ENCODE data around the gene TMC1.
"Not testable (repeated sequence)": the region's sequence is repeated elsewhere in the genome, so short reads cannot be mapped to it uniquely, and the experiment has no call there.

TMC1 gene

DNA sequence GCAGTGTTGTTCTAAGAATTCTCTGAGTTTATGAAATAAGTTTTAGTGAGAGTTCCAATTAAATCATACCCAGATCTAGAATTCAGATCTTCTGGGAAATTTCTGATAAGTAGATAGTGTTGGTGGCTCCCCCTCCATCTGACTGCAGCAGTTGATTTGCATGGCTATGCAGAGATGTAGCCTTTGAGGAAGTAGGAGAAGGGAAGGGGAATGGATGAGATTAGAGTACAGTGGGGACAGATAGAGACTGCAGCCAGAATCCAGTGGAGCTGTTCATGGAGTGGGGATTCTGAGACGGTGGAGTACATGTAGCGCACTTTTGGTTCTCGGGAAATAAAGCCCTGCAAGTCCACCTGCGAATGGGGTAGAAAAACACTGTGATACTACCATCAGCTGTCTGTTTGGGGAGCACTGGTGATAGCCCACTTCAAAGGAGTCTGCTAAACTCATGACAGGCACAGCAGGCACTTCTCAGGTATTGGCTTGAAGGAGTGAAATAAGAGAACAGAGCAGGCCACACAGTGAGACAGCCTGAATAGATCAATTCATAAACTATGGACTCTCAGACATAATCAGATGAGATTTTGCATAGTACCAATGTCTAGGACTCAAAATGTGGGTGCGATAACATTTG, 334.6 kb downstream of the TMC1 start:
- no peak for DNase-seq
- Mint-ChIP-seq H3K36me3 (ENCODE audit: low read depth) (no peaks in the 10 kb centered on the region), H3K27me3 (no peaks in the 10 kb centered on the region), H3K4me1 (ENCODE audit: low read depth) (no peaks in the 10 kb centered on the region), H3K4me3 (no peak overlapping the region), H3K27ac (no peak overlapping the region), H3K9me3 (no peaks in the 10 kb centered on the region)

DNA sequence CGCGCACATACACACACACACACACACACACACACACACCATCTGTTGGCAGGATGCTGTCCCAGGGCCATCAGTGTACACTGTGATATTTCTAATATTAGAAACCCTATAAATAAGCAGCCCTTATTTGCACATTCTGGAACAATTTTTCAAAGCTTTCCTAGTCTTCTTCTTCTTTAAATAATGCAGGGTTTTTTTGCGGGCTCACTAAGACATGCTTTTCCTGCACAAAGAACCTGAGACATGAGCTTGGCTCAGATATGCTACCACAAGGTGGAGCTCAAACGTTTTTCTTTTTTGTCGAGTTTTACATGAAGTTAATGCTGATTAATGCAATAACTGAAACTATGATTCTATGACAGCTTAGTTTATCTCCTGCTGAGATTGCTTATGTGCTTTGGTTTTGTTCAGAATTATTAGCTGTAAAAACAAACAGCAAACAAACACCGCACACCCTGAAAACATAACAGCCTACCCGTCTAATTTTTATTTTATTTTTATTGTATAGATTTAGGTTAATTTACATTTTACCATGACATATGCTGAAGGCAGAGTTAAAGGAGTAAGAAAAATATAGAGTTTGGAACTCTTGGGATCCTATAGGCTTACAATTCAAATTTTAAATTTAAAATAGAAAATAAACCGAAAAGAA, 335.7 kb downstream of the TMC1 start:
- Mint-ChIP-seq H3K4me3 (no peak overlapping the region), H3K27ac (no peak overlapping the region), H3K4me1 (ENCODE audit: low read depth) (no peaks in the 10 kb centered on the region), H3K9me3 (no peaks in the 10 kb centered on the region), H3K27me3 (no peaks in the 10 kb centered on the region), H3K36me3 (ENCODE audit: low read depth) (no peaks in the 10 kb centered on the region)
- DNase-seq = no peak

DNA sequence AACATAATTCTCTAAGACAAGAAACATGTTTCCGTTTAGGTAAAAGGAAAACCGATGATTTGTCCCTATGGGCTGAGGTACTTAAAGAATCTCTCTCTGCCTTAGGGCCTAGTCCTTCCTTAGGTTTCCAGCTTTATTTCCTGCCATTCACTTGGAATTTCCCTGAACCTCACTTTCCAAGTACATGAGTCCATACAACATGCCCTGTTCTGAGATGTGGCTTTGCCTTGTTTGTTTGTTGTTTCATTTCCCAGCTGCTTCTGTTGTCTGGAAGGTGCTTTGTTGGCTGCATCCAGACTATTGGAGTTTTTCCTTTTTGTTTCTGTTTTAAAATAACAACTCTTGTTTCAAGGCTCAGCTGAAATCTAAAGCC, 336.2 kb downstream of the TMC1 start:
- no peaks in the 10 kb centered on the region for H3K4me1 Mint-ChIP-seq (ENCODE audit: low read depth)
- H3K27ac Mint-ChIP-seq = no peak overlapping the region
- no peaks in the 10 kb centered on the region for H3K9me3 Mint-ChIP-seq
- H3K27me3 Mint-ChIP-seq = no peaks in the 10 kb centered on the region
- H3K4me3 Mint-ChIP-seq = no peak overlapping the region
- DNase-seq = no peak
- H3K36me3 Mint-ChIP-seq (ENCODE audit: low read depth) = no peaks in the 10 kb centered on the region

DNA sequence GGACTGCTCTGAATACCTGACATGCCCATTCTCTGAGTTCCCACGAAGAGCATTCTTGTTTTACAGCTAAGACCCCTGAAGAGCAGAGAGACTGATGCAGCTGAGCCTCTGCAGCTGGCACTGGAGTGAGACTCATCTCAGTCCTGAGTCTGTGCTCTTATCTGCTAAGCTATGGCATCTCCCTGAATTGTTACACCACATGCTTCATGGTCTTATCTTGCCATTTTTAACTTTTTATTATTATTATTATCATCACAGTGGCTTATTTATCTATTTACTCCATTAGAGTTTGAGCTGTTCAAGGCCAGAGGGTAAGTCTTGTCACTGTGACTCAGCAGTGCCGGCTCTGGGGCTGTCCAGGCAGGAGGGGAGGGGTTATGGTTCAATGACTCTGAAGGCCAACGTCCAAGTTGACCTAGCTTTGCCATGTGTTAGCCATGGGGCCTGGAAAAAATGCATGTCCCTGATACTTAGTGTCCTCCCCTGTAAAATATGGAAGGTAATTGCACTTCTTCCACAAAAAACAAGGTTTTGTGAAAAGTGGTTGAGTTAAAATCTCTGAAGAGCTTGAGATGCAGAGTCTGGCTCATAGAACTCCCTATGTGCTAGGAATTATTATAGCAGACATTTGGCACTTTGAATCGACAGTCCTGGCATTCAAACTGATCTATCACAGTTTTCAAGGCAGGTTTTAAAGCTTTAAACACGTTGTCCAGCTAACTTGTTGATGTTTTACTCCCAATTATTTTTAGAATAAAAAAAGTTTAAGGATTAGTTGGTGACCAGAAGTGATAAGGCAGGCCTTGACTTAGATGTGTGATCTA, 336.9 kb downstream of the TMC1 start:
- H3K36me3 Mint-ChIP-seq (ENCODE audit: low read depth) = no peaks in the 10 kb centered on the region
- DNase-seq = no peak
- no peak overlapping the region for H3K4me3 Mint-ChIP-seq
- H3K4me1 Mint-ChIP-seq (ENCODE audit: low read depth) = no peaks in the 10 kb centered on the region
- H3K9me3 Mint-ChIP-seq = no peaks in the 10 kb centered on the region
- no peaks in the 10 kb centered on the region for H3K27me3 Mint-ChIP-seq
- no peak overlapping the region for H3K27ac Mint-ChIP-seq

DNA sequence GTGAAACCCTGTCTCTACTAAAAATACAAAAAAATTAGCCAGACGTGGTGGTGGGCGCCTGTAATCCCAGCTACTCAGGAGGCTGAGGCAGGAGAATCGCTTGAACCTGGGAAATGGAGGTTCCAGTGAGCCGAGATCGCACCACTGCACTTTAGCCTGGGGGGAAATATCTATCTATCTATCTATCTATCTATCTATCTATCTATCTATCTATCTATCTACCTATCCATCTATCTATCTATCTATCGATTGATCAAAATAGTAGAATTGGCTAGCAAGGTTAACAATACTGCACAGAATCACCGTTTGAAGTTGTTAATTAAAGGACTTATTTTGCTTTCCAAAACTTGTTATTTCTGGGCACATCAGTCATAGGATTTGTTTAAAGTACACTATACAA, 341.4 kb downstream of the TMC1 start:
- not testable (repeated sequence) for H3K36me3 Mint-ChIP-seq (ENCODE audit: low read depth); DNase-seq; H3K4me3 Mint-ChIP-seq; H3K4me1 Mint-ChIP-seq (ENCODE audit: low read depth); H3K27me3 Mint-ChIP-seq; H3K9me3 Mint-ChIP-seq; H3K27ac Mint-ChIP-seq

DNA sequence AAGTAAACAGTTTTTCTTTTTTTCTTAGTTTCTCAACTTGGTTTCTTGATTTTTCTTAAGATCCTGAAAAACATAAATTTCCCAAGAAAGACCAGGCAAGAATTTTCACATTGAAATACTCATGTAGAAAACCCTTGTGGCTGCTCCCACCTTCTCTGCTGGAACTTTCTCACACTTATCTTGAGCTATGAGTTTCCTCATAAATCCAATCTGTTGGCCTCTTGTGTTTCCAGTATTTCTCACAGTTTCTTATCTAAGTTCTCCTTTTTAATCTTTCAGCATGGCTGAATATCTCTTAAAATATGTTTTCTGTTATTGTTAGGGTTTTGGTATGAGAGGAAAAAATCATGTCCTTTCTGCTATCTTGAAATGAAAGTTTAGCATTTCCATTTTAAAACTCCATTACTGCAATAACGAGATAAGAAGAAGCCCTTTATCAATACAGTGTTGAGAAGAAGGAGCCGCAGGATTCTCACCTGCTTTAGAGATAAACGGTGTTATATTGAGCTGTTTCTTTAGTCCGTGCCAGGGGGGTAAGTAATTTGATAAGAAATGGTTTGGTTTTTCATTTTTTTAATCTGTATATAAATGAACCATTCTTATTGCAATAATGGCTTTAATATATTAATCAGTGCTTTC, 342.2 kb downstream of the TMC1 start:
- no peaks in the 10 kb centered on the region for H3K4me1 Mint-ChIP-seq (ENCODE audit: low read depth)
- no peak for DNase-seq
- no peaks in the 10 kb centered on the region for H3K9me3 Mint-ChIP-seq
- peaks cover 4% of the 10 kb centered on the region for H3K27me3 Mint-ChIP-seq
- H3K27ac Mint-ChIP-seq = no peak overlapping the region
- H3K4me3 Mint-ChIP-seq = no peak overlapping the region
- H3K36me3 Mint-ChIP-seq (ENCODE audit: low read depth) = no peaks in the 10 kb centered on the region

DNA sequence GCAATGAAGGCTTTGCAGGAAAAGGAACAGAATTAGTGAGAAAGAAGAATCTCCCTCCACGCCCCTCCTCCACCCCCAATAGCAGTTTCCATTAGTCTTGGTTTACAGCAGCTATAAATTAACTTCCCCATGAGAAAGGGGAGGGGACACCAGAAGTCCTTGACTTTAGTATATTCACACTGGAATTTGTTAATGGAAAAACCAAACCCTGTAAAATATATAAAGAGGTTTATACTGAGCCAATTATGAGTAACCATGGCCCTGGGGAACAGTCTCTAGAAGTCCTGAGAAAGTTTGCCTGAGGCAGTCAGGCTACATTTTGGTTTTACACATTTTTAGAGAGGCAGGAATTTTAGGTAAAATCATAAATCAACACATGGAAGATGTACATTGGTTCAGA, 342.9 kb downstream of the TMC1 start:
- peaks cover 4% of the 10 kb centered on the region for H3K27me3 Mint-ChIP-seq
- H3K4me1 Mint-ChIP-seq (ENCODE audit: low read depth) = no peaks in the 10 kb centered on the region
- no peak overlapping the region for H3K27ac Mint-ChIP-seq
- no peaks in the 10 kb centered on the region for H3K9me3 Mint-ChIP-seq
- DNase-seq = no peak
- H3K4me3 Mint-ChIP-seq = no peak overlapping the region
- H3K36me3 Mint-ChIP-seq (ENCODE audit: low read depth) = no peaks in the 10 kb centered on the region

DNA sequence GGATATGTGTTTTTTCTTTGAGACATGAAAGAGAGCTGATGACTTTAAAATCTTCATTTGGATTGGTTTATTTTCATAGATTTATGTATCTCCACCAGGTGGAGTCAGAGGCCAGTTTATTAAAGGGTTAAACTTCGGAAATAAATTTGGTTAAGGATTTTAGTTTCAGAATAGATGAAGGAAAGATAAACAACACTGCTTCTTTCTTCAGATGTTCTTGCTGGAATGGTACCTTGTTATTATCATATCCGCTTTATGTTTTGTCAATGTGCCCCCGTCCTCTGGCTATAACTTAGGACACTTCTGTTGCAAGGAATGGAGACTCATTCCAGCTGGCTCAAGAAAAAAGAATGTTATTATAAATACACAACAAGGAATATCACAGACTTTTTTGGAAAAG, 350.3 kb downstream of the TMC1 start:
- no peaks in the 10 kb centered on the region for H3K9me3 Mint-ChIP-seq
- H3K27me3 Mint-ChIP-seq = peaks cover 24% of the 10 kb centered on the region
- H3K36me3 Mint-ChIP-seq (ENCODE audit: low read depth) = no peaks in the 10 kb centered on the region
- DNase-seq = no peak
- H3K4me1 Mint-ChIP-seq (ENCODE audit: low read depth) = no peaks in the 10 kb centered on the region
- no peak overlapping the region for H3K4me3 Mint-ChIP-seq
- no peak overlapping the region for H3K27ac Mint-ChIP-seq

DNA sequence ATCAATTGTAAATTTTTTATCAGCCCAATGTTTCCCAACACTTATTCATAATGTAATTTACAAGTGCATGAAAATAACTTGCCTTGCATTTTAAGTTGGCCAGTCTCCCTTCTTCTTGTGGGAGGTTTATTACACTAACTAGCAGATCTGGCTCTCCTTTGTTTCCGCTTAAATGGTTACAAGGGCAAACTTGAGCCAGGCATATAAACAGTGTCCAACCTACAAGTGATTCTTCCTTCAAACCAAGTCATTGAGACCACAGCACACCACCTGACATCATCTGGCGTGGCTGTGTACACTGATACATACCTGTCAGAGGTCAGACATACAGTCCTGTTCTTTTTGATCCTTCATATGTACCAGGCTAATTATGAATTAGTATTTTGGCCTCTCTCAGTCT, 351.3 kb downstream of the TMC1 start:
- Mint-ChIP-seq H3K27me3 (peaks cover 20% of the 10 kb centered on the region), H3K9me3 (no peaks in the 10 kb centered on the region), H3K4me3 (no peak overlapping the region), H3K4me1 (ENCODE audit: low read depth) (no peaks in the 10 kb centered on the region), H3K27ac (no peak overlapping the region), H3K36me3 (ENCODE audit: low read depth) (no peaks in the 10 kb centered on the region)
- no peak for DNase-seq

DNA sequence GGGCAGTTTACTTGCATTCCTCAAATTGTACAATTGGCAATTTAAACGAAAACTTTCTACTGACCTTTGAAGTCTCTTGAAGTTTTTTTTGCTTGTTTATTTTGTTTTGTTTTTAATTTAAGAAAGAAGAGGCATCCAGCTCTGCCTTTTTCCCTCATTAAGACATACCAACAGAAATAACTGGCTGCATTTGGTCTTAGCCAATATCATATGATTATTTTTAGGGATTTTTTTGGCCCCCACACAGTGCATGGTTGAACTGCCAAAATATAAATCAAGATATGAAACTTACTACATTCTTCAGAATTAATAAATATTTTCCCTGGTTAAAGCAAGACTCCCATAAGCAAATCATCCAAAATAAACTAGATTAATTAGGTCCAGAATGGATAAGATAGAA, 352.0 kb downstream of the TMC1 start:
- no peaks in the 10 kb centered on the region for H3K9me3 Mint-ChIP-seq
- no peak overlapping the region for H3K27ac Mint-ChIP-seq
- no peak for DNase-seq
- H3K27me3 Mint-ChIP-seq = peaks cover 20% of the 10 kb centered on the region
- no peaks in the 10 kb centered on the region for H3K36me3 Mint-ChIP-seq (ENCODE audit: low read depth)
- H3K4me3 Mint-ChIP-seq = no peak overlapping the region
- H3K4me1 Mint-ChIP-seq (ENCODE audit: low read depth) = no peaks in the 10 kb centered on the region

DNA sequence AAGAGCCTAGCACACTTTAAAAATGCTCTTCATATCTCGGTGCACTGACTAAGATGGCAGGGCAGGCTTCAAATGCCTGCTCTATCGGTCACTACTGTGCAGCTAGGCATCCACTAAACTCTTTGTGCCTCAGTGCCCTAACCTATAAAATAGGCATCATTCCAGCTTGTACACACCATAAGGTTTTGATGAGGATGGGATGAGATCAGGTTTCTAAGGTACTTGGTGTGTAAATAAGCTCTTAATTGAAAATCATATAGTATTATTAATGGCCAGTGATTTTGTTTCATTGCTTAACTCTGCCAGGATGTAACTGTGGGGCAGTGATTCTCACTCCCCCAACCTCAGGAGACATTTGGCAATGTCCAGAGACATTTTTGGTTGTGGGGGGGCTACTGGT, 352.9 kb downstream of the TMC1 start:
- no peak for DNase-seq
- peaks cover 19% of the 10 kb centered on the region for H3K27me3 Mint-ChIP-seq
- H3K4me1 Mint-ChIP-seq (ENCODE audit: low read depth) = no peaks in the 10 kb centered on the region
- H3K36me3 Mint-ChIP-seq (ENCODE audit: low read depth) = no peaks in the 10 kb centered on the region
- no peak overlapping the region for H3K27ac Mint-ChIP-seq
- H3K4me3 Mint-ChIP-seq = no peak overlapping the region
- no peaks in the 10 kb centered on the region for H3K9me3 Mint-ChIP-seq

DNA sequence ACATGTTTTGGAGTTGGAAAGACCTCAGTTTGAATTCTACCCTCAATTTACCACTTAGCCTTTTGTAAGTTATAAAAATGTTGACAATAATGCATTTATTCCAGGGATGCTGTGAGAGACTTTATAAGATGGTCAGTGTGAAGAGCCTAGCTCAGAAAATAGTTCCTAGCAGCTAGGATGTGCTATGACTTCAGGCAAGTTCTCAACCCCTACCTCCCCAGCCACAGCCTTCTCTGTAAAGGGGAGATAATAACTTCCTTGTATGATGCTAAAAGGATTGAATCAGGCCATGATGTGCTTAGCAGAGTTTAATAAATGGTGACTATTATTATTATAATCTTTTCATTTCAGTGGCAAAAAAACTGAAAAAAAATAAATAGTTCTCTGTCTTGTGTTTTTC, 353.8 kb downstream of the TMC1 start:
- Mint-ChIP-seq H3K36me3 (ENCODE audit: low read depth) (no peaks in the 10 kb centered on the region), H3K27ac (no peak overlapping the region), H3K27me3 (peaks cover 14% of the 10 kb centered on the region), H3K4me1 (ENCODE audit: low read depth) (no peaks in the 10 kb centered on the region), H3K9me3 (no peaks in the 10 kb centered on the region), H3K4me3 (no peak overlapping the region)
- no peak for DNase-seq

DNA sequence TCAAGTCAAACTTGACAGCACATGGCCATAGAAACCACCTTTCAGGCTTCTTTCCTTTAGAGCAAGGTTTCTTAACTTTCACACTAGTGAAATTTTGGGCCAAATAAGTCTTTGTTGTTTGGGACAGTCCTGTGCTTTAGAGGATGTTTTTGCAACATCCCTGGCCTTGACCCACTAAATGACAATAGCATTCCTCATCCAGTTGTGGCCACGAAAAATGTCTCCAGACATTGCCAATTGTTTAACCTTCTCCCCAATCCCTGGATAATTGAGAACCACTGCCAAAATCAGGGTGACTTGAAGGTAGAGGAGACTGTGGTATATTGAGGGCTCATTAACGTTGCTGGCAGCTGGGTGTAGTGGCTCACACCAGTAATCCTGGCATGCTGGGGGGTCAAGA, 359.4 kb downstream of the TMC1 start:
- H3K27me3 Mint-ChIP-seq = no peaks in the 10 kb centered on the region
- H3K27ac Mint-ChIP-seq = no peak overlapping the region
- H3K9me3 Mint-ChIP-seq = no peaks in the 10 kb centered on the region
- H3K36me3 Mint-ChIP-seq (ENCODE audit: low read depth) = no peaks in the 10 kb centered on the region
- DNase-seq = no peak
- no peak overlapping the region for H3K4me3 Mint-ChIP-seq
- H3K4me1 Mint-ChIP-seq (ENCODE audit: low read depth) = no peaks in the 10 kb centered on the region

DNA sequence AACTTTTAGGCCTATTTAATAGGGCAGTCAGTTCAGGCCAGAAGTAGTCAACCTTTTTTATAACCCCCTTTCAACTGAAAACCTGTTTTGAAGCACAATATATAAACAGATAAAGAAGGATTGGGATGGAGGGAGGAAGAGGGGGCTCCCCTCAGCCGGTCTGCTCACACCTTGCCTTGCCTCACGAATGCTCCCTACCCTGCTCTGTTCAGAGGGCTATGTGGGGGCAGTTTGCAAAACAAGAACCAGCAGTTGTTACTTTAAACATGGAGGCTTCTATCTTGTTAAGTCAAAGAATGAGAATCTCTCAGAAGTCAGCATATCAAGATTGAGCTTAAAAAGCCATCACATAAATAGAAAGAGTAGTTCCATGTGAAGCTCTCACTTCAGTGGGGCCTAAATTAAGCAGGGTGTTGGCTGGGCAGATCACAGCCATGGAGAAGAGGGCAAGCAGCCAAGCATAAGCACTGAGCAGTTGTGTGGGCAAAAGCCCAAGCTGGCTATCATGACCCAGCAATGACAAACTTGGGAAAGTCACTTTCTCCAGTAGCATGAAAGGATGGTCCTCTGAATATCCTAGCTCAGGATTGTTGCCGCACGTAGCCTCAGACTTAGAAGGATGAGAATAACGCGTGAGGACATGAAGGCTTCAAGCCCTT, 360.8 kb downstream of the TMC1 start:
- Mint-ChIP-seq H3K27ac (no peak overlapping the region), H3K4me1 (ENCODE audit: low read depth) (no peaks in the 10 kb centered on the region), H3K4me3 (no peak overlapping the region), H3K27me3 (peaks cover 6% of the 10 kb centered on the region), H3K9me3 (no peaks in the 10 kb centered on the region), H3K36me3 (ENCODE audit: low read depth) (no peaks in the 10 kb centered on the region)
- no peak for DNase-seq
